HUES64 (cell line): Measurements from ENCODE around the gene ADAMTS17.

Experiments used
- H3K27ac ChIP-seq: 2 replicates; pipeline ENCODE4 v1.7.0; 2013; ENCODE audit warnings: low read depth, low read length, inconsistent platforms
- H3K27me3 ChIP-seq: 2 replicates; pipeline ENCODE4 v1.6.1; 2013; ENCODE audit warnings: mild to moderate bottlenecking, low read length; ENCODE audit not compliant: insufficient read depth
- H3K36me3 ChIP-seq: 2 replicates; pipeline ENCODE4 v1.6.1; 2013; ENCODE audit warnings: mild to moderate bottlenecking, low read length; ENCODE audit not compliant: insufficient read depth
- H3K4me1 ChIP-seq: 2 replicates; pipeline ENCODE4 v1.6.1; 2013; ENCODE audit warnings: mild to moderate bottlenecking, low read length, moderate library complexity; ENCODE audit not compliant: insufficient read depth
- H3K4me3 ChIP-seq: 2 replicates; pipeline ENCODE4 v1.5.1; 2013; ENCODE audit warnings: mild to moderate bottlenecking, low read length, moderate library complexity
- H3K9ac ChIP-seq: 2 replicates; pipeline ENCODE4 v1.6.1; 2013; ENCODE audit warnings: mild to moderate bottlenecking, low read depth, low read length
- H3K9me3 ChIP-seq: 2 replicates; pipeline ENCODE4 v1.6.1; 2013; ENCODE audit warnings: low read depth, low read length; ENCODE audit not compliant: insufficient read depth
- WGBS: fragments of 150-250, 120-280 bp; methylation state at CpG from one replicate; pipeline ENCODE4 v1.1.7; 2013; ENCODE audit warnings: missing lambda C conversion rate; 5-methylcytosine and 5-hydroxymethylcytosine counted together

The ADAMTS17 gene

DNA sequence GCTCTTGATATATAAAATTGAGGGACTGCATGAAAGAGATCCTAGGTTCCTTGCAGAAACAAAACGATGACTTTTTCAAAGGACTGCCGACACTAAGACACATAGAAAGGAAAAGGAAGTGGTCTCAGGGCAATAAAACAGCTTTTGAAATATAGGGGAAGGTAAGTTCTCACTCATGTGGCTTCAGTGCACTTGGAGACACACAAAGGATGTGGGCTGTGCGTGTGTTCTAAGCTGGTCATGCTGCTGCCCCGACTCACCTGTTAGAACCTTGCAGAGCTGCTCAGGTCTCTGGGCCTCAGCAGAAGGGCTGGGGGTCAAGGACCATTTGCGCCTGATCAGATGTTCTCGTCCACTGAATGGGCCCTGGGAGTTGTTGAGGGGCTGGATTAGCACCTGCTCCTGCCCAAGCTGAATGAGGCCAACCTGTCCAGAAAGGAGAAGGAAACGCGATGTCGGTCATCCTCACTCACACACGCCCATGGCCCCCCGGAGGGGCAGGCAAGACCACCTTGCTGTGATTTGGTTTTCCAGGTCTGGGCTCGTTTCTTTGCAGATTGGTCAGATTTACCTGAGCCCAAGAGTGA is 11.1 kb downstream of the ADAMTS17 start:
- no peaks in the 10 kb centered on the region for H3K36me3 ChIP-seq
- no peaks in the 10 kb centered on the region for H3K4me1 ChIP-seq
- H3K27ac ChIP-seq = no peak overlapping the region
- H3K4me3 ChIP-seq = no peak overlapping the region
- no peak overlapping the region for H3K9ac ChIP-seq
- 92% methylated on average over 12 of the region's 12 CpGs for WGBS
- H3K9me3 ChIP-seq = no peaks in the 10 kb centered on the region
- H3K27me3 ChIP-seq = no peaks in the 10 kb centered on the region

DNA sequence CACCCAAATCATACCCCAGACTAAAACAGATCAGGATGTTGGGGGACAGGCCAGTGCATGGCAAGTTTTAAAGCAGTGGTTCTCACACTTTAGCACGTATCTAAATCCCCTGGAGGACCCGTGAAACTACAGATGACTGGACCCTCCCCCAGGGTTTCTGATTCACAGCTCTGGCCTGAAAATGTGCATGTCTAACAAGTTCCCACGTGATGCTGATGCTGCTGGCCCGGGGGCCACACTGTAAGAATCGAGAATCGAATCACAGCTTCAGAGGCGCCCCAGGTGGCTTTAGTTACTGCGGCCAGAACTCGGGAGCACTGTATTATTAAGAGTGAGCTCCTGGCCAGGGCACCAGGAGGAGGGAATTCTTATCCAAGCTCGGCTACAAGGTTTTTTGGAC is 11.6 kb downstream of the ADAMTS17 start:
- Histone ChIP-seq H3K9me3 (no peaks in the 10 kb centered on the region), H3K4me1 (no peaks in the 10 kb centered on the region), H3K27me3 (no peaks in the 10 kb centered on the region), H3K36me3 (no peaks in the 10 kb centered on the region), H3K27ac (no peak overlapping the region), H3K4me3 (no peak overlapping the region), H3K9ac (no peak overlapping the region)
- 76% methylated on average over 10 of the region's 10 CpGs for WGBS

DNA sequence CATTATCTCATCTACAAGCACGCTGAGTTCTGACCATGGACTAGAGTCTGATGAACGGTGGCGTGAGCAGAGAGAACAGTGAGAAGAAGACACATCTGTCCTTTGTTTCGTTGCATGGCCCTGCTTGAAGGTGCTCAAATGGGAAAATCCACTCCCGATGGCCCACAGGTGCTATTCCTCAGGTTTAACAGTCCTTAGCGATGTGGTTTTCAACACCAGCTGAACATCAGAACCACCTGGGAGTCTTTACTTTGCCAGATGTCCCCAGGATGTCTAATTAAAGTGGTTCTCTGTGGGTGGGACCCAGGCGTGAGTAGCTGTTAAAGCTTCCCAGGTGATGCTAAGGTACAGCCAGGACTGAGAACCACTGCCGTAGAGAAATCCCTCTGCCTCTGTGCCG is 13.0 kb downstream of the ADAMTS17 start:
- Histone ChIP-seq H3K9me3 (no peaks in the 10 kb centered on the region), H3K27me3 (no peaks in the 10 kb centered on the region), H3K36me3 (no peaks in the 10 kb centered on the region), H3K4me3 (no peak overlapping the region), H3K9ac (no peak overlapping the region), H3K4me1 (no peaks in the 10 kb centered on the region), H3K27ac (no peak overlapping the region)
- WGBS = 95% methylated on average over 9 of the region's 9 CpGs

DNA sequence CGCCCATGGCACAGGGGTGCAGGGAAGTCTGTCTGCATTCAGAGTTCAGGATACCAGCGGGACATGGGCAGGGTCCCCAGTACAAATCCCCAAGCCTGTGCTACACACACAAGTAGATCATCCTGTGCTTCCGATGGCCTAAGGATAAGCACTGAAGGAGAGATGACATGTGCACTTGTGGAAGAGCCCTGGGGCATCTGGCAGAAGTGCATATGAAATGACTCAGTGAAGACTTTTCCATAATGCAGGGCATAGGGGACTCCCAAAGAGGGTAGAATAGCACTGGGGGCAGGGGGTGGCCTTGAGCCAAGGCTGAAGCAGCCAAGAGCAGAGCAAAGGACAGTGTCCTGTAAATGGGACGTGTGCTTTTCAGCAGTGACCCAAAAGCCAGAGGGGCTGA is 22.9 kb downstream of the ADAMTS17 start:
- Histone ChIP-seq H3K9me3 (no peaks in the 10 kb centered on the region), H3K27me3 (no peaks in the 10 kb centered on the region), H3K27ac (no peak overlapping the region), H3K4me3 (no peak overlapping the region), H3K36me3 (no peaks in the 10 kb centered on the region), H3K4me1 (no peaks in the 10 kb centered on the region), H3K9ac (no peak overlapping the region)
- 93% methylated on average over 4 of the region's 4 CpGs for WGBS

DNA sequence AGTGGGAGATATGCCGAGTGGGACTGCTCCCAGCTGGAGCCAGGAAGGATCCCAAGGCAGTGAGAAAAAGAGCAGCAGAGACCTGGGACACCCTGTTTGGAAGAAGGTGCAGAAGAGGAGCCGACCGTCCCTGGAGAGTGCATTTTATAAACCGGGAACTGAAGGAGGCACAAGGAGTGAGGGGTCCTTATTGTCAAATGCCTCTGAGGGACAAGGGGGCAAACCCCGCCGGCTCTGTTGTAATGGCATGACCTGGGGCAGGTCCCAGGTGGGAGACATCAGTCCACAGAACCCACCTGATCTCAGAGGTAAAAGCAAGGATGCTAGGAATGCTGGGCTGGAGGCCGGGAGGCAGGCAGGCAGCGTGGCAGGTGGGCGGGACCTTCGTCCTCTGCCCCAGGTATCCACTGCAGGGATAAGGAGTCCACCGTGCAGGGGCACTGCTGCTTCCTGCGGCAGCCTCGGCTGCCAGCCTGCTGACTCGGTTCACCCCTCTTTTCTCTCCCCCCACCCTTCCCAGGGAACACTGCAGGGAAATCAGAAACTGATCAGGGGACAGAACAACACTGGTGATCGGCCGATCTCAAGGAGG is 26.9 kb downstream of the ADAMTS17 start:
- Histone ChIP-seq H3K36me3 (no peaks in the 10 kb centered on the region), H3K27me3 (no peaks in the 10 kb centered on the region), H3K4me1 (no peaks in the 10 kb centered on the region), H3K9ac (no peak overlapping the region), H3K4me3 (no peak overlapping the region), H3K9me3 (0 out of 2 replicates have a peak, but pooled peaks cover 7% of the 10 kb centered on the region), H3K27ac (no peak overlapping the region)
- WGBS = 90% methylated on average over 16 of the region's 16 CpGs

DNA sequence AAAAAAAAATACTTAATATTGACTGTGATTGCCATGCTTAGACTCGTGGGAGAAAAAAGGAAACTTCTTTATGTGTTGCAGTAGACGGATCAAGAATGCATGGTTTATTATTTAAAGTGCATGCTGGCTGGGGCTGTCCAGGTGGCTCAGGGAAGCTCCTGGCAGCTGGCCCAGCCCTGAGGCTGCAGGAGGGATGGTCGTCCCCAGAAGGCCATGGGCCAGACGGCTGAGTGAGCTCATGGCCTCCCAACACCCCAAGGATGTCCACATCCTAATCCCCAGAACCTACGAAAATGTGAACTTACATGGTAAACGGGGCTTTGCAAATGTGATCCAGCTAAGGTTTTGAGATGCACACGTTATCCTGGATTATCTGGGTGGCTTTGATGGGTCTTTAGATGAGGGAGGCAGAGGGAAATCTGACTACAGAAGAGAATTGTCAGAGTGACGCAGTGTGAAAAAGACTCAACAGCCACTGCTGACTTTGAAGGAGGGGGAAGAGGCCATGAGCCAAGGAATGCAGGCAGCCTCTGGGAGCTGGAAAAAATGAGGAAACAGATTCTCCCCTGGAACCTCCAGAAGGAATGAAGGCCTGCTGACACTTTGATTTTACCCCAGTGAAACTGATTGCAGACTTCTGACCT is 29.8 kb downstream of the ADAMTS17 start:
- no peaks in the 10 kb centered on the region for H3K36me3 ChIP-seq
- no peak overlapping the region for H3K27ac ChIP-seq
- no peaks in the 10 kb centered on the region for H3K4me1 ChIP-seq
- H3K9me3 ChIP-seq = 0 out of 2 replicates have a peak, but pooled peaks cover 7% of the 10 kb centered on the region
- 96% methylated on average over 8 of the region's 8 CpGs for WGBS
- no peaks in the 10 kb centered on the region for H3K27me3 ChIP-seq
- no peak overlapping the region for H3K4me3 ChIP-seq
- no peak overlapping the region for H3K9ac ChIP-seq

DNA sequence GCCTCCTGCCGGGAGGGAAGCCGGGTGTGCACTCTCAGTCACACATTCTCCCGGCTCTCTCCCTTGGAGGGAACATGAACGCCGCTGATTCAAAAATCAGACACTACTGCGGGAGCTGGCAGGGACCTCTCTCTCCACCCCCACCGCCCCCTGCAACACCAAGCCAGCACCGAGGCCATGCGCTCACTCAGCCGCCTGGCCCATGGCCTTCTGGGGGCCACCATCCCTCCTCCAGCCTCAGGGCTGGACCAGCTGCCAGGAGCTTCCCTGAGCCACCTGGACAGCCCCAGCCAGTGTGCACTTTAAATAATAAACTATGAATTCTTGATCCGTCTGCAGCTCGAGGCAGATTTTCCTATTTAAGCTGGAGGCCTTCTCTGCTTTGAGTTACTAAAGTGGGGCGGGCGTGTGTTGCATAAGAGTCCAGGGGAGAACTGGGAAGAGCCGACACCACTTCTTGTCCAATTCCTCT is 30.6 kb downstream of the ADAMTS17 start:
- WGBS = 96% methylated on average over 15 of the region's 15 CpGs
- H3K36me3 ChIP-seq = no peaks in the 10 kb centered on the region
- no peaks in the 10 kb centered on the region for H3K4me1 ChIP-seq
- no peak overlapping the region for H3K4me3 ChIP-seq
- 0 out of 2 replicates have a peak, but pooled peaks cover 7% of the 10 kb centered on the region for H3K9me3 ChIP-seq
- no peak overlapping the region for H3K9ac ChIP-seq
- H3K27me3 ChIP-seq = no peaks in the 10 kb centered on the region
- no peak overlapping the region for H3K27ac ChIP-seq

DNA sequence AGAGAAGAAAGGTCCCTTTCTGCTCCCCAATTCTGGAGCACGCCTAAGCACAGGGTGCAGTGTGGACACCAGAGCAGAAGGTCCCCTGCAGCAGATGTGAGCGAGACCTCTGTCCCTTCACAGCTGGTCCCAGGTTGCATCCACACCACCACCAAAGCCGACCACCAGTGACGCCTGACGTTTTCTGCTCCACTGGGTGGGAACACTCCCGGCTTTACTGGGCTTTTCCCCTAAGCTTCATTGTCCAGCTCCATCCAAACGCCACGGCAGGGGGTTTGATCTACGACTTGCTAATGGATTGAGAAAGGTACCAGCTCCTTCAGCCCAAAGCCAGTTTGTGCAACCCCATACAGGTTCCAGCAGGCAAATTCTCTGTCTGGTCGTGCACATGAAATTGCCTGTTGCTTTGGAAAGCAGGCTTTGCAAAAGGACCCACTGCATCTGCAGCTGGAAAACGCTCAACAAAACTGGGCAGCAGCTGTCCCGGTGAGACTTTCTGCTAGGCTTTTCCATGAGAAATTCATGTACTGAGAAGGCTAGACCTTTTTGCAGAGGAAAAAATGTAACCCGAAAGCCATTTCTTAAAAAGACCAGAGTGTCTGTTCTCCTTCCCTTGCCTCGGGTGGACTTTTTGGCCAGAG is 31.1 kb downstream of the ADAMTS17 start:
- 86% methylated on average over 14 of the region's 14 CpGs for WGBS

DNA sequence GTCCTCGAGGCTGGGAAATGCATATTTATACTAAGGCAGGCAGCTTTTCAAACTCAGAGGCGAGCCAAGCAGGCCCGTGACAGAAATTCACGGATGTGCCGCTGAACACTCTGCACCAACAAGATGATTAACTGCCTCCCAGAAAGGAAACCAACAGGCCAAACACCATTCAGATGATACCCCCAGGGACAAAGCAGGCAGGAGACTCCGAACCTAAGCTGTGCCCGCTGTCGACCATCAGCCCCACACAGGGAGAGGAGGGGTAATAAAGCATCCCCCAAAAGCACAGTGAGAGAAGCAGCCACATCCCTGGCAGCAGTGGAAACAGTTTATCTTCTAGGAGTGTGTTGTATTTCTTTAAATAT is 31.8 kb downstream of the ADAMTS17 start:
- Histone ChIP-seq H3K9ac (no peak overlapping the region), H3K36me3 (no peaks in the 10 kb centered on the region), H3K27ac (no peak overlapping the region), H3K27me3 (no peaks in the 10 kb centered on the region), H3K4me3 (no peak overlapping the region), H3K9me3 (0 out of 2 replicates have a peak, but pooled peaks cover 7% of the 10 kb centered on the region), H3K4me1 (no peaks in the 10 kb centered on the region)
- 87% methylated on average over 8 of the region's 8 CpGs for WGBS

More for the DNA sequence above, 31.1 kb downstream of the ADAMTS17 start:
- Histone ChIP-seq H3K27me3 (no peaks in the 10 kb centered on the region), H3K27ac (no peak overlapping the region), H3K9me3 (0 out of 2 replicates have a peak, but pooled peaks cover 7% of the 10 kb centered on the region), H3K4me1 (no peaks in the 10 kb centered on the region), H3K36me3 (no peaks in the 10 kb centered on the region), H3K4me3 (no peak overlapping the region), H3K9ac (no peak overlapping the region)

DNA sequence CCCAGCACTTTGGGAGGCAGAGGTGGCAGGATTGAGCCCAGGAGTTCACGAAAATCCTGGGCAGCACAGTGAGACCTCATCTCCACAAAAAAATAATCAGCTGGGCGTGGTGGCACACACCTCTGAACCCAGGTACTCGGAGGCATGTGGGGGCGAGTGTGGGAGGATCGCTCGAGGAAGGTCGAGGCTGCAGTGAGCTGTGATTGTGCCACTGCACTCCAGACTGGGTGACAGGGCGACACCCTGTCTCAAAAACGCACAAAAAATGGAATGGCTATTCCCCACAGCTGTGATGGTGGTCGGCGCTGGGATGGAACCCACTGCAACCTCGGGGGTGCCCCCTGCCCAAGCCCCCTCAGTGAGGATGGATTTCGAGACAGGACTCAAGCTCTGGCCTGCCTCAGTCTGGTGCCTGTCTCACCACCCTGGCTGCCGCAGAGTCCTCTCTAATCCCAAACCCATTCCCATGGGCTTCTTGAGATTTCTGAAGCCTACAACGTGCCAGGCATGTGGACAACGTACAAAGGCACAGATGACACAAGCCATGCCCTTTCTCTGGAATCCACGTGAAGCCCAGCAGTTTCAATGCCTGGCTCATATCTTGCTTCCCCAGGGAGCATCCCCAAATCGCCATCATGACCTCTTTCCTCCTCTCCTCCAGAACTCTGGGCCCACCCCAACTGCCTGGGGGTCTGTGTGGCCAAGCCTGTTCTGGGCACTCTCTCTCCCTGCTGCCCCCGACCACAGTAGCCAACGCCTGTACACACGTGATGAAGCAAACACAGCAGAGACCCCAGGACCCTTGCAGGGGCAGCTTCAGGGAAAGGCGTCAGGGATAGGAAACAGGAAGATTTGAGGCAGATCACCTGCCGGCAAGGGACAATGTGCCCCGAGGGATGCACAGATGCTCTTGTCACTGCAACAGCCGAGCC is 32.4 kb downstream of the ADAMTS17 start:
- no peak overlapping the region for H3K4me3 ChIP-seq
- no peaks in the 10 kb centered on the region for H3K36me3 ChIP-seq
- H3K27ac ChIP-seq = no peak overlapping the region
- H3K27me3 ChIP-seq = no peaks in the 10 kb centered on the region
- WGBS = 88% methylated on average over 25 of the region's 25 CpGs
- no peaks in the 10 kb centered on the region for H3K4me1 ChIP-seq
- H3K9ac ChIP-seq = no peak overlapping the region
- 0 out of 2 replicates have a peak, but pooled peaks cover 7% of the 10 kb centered on the region for H3K9me3 ChIP-seq
